Cardiac fibroblast (primary cell): ENCODE measurements around the gene PCP4.
"Not testable (repeated sequence)": the region's sequence is repeated elsewhere in the genome, so short reads cannot be mapped to it uniquely, and the experiment has no call there.

Experiments used
- DNase-seq, 2 donors: peaks; one replicate each; pipeline versions ENCODE4 v3.0.0 to v3.0.0-alpha.2; 2010; ENCODE audit warnings: low read depth in 2 of 2
- H3K4me3 ChIP-seq, 2 donors: replicated peaks in 1 of 2; 1 replicate in 1 of 2; 2 replicates in 1 of 2; pipeline ENCODE4 v1.5.1; 2011; ENCODE audit warnings: low read depth in 2 of 2, low read length in 2 of 2, mild to moderate bottlenecking in 2 of 2, moderate library complexity in 1 of 2
- TF ChIP-seq, protein P1 (sequence below): IDR thresholded peaks from one replicate; pipeline ENCODE4 v1.5.1; 2011; ENCODE audit warnings: low read depth, mild to moderate bottlenecking, low read length, inconsistent platforms

Gene PCP4

DNA sequence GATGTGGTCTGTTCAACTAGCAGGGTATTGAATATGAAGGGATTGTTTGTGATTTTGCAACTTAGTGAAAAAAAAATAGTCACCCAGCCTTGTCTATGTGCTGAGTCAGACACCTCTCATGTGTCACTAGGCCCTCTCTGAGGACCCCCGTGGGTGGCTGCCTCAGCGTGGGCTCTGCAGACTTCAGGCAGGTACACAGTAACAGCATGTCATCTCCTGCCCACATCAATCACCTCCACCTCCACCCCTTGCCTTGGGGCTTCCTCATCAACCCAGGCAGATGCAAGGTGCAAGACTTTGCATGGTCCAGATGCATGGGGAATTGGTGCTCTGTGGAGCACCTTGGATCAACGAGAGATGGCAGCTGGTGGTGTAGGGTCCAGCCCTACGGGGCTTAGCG is 23.9 kb downstream of the PCP4 start:
- no peak overlapping the region for H3K4me3 ChIP-seq
- TF ChIP-seq, protein P1, sequence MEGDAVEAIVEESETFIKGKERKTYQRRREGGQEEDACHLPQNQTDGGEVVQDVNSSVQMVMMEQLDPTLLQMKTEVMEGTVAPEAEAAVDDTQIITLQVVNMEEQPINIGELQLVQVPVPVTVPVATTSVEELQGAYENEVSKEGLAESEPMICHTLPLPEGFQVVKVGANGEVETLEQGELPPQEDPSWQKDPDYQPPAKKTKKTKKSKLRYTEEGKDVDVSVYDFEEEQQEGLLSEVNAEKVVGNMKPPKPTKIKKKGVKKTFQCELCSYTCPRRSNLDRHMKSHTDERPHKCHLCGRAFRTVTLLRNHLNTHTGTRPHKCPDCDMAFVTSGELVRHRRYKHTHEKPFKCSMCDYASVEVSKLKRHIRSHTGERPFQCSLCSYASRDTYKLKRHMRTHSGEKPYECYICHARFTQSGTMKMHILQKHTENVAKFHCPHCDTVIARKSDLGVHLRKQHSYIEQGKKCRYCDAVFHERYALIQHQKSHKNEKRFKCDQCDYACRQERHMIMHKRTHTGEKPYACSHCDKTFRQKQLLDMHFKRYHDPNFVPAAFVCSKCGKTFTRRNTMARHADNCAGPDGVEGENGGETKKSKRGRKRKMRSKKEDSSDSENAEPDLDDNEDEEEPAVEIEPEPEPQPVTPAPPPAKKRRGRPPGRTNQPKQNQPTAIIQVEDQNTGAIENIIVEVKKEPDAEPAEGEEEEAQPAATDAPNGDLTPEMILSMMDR: no peak
- no peak for DNase-seq

DNA sequence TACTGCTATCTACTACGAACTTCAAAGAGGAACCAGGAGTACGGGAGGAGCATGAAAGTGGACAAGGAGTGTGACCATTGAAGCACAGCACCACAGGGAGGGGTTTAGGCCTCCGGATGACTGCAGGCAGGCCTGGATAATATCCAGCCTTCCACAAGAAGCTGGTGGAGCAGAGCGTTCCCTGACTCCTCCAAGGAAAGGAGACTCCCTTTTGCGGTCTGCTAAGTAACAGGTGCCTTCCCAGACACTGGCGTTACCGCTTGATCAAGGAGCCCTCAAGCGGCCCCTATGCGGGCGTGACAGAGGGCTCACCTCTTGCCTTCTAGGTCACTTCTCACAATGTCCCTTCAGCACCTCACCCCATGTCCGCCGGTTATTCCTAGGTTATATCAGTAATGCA is 24.6 kb downstream of the PCP4 start:
- DNase-seq, H3K4me3 ChIP-seq: not testable (repeated sequence)

DNA sequence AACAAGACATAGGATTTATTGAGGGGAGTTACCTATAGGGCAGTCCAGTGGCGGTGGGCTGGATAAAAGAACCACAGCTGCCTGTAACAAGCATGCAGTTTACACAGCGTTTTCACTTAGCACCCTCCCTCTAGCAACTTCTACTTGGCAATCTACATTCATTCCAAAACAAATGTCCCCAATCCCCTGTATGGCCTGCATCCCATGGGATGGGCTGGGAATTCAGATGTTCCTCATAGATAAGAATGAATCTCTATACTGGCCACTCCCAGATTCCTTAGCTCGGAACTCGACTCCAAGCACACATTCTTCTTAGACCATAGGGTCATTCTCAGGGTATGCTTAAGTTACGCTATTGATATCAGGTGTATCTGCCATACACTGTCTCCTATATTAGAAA is 33.3 kb downstream of the PCP4 start:
- TF ChIP-seq, protein P1: no peak
- no peak for DNase-seq
- no peak overlapping the region for H3K4me3 ChIP-seq

DNA sequence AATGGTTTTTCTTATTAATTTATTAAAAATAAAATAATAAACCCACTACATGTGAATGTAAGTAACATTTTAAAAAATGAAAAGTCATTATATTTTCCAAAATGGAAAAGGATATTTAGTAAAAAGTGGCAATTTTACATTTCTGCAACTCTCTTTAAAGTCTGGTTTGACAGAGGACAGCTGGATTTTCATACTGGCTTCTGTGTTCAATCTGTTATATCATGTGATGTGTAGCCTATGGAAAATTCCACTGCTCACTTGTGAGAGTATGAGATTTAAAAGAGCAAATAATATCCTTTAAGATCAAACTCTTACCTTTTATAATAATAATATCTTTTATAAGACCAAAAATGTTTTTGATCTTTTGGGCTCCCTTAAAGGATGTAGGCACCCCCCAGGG is 33.7 kb downstream of the PCP4 start:
- no peak for DNase-seq
- TF ChIP-seq, protein P1: no peak
- no peak overlapping the region for H3K4me3 ChIP-seq

DNA sequence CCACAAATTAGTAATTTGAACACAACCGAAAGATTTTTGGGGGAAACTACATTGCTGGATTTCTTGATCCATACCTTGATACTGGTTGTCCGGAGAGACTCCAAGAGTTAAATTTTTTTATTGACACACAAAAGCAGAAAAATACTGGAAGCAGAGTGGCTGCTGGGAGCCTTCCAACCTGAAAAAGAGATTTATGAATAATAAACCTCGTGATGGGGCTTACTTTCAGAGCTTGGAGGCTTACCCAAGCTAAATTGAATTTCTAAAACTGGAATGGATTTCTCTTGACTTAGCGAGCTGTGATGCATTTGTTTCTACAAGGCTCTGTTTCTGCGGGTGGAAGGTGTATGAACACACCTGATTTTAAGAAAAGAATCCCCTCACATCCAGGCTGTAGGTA is 35.7 kb downstream of the PCP4 start:
- no peak overlapping the region for H3K4me3 ChIP-seq
- TF ChIP-seq, protein P1: no peak
- DNase-seq: no peak

DNA sequence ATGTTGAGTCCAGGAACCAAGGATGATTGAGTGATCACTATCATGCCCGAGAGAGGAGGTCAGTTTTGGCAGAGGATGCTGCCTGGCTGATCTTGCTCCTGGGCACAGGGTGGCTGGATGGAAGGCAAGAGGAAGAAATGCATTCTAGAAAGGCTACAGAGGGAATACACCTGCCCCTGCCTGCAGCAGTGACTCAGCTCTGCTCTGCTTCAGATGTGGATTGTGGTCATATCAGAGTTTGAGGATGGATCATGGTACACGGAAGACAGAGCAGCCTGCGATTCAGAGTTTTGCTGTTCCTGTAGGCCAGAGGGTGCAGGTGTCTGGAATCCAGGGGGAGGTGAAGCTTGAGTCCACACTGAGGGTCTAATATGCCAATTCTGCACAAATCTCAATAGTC is 37.2 kb downstream of the PCP4 start:
- TF ChIP-seq, protein P1: no peak
- no peak overlapping the region for H3K4me3 ChIP-seq
- no peak for DNase-seq

DNA sequence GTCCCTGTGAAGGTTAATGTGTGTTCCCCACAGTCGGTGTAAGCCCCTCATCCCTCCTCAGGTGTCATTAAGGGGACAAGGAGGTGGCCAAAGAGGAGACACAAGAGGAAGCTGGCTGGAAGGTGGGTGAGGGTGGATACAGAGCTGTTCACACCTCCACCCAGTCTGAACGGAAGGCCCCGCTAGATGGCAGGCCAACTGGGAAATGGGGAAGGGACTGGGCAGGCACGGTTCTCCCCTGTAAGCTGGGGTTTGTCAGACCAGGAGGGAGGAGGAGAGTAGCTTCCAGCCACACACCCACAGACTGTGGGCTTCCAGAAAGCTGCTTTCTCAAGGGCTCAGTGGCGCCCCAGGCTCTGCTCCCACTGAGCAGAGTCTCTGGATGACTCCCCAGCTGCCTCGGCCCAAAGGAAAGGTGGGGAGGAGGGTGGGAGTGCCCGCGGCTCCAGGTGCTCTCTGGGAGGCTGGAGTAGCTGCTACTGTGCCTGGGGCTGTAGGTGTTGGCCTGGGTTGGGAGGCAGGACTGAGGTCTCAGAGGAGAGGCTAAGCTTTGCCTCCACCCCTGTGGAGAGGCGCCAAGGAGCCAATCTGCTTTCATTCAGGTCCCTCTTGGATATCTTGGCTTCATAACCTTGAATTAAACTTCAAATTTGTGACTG is 41.2 kb downstream of the PCP4 start:
- TF ChIP-seq, protein P1: no peak
- DNase-seq: no peak
- no peak overlapping the region for H3K4me3 ChIP-seq
